SU-DHL-6 (cell line): ENCODE data around the gene ATP9B.

Experiments used
- H2AFZ ChIP-seq: fragments of 200-600 bp; sonication (generic); 2 replicates; pipeline ENCODE4 v1.6.1; 2014; ENCODE audit warnings: low read depth, mild to moderate bottlenecking, moderate library complexity, mixed read lengths, antibody characterized with exemption, low read length; ENCODE audit not compliant: severe bottlenecking
- H3F3A ChIP-seq: fragments of 200-600 bp; shearing (Covaris generic); 2 replicates; pipeline ENCODE4 v1.6.0; 2016; ENCODE audit warnings: antibody characterized with exemption, mild to moderate bottlenecking; ENCODE audit not compliant: insufficient read depth
- H3K27ac ChIP-seq: fragments of 200-600 bp; sonication (generic); 2 replicates; pipeline ENCODE4 v1.5.1; 2016; ENCODE audit warnings: low read depth, mild to moderate bottlenecking, low read length, moderate library complexity, mixed read lengths
- H3K27me3 ChIP-seq: fragments of 200-600 bp; sonication (generic), shearing (Covaris generic); 2 replicates; pipeline ENCODE4 v1.6.0; 2014; ENCODE audit warnings: mild to moderate bottlenecking, low read length
- H3K36me3 ChIP-seq: fragments of 200-600 bp; sonication (generic); 2 replicates; pipeline ENCODE4 v1.6.1; 2014; ENCODE audit warnings: mild to moderate bottlenecking, low read length, mixed read lengths
- H3K4me2 ChIP-seq: fragments of 300-600, 200-600 bp; shearing (Covaris generic), sonication (generic); 2 replicates; pipeline ENCODE4 v1.6.0; 2014; ENCODE audit warnings: low read length, low read depth, mild to moderate bottlenecking; ENCODE audit not compliant: poor library complexity, severe bottlenecking
- H3K4me3 ChIP-seq: fragments of 200-600 bp; sonication (generic); 2 replicates; pipeline ENCODE4 v1.5.1; 2014; ENCODE audit warnings: antibody characterized with exemption, low read length, mild to moderate bottlenecking, mixed read lengths; ENCODE audit not compliant: insufficient read depth, poor library complexity, severe bottlenecking
- H3K79me2 ChIP-seq: fragments of 200-600 bp; sonication (generic); 2 replicates; pipeline ENCODE4 v1.6.1; 2014; ENCODE audit warnings: mild to moderate bottlenecking, low read length, moderate library complexity; ENCODE audit not compliant: insufficient read depth
- H3K9ac ChIP-seq: fragments of 200-600 bp; sonication (generic); 2 replicates; pipeline ENCODE4 v1.7.0; 2014; ENCODE audit warnings: mild to moderate bottlenecking, low read length
- H3K9me2 ChIP-seq: fragments of 200-600 bp; sonication (generic); replicated peaks from 2 replicates; pipeline ENCODE4 v1.6.1; 2014; ENCODE audit warnings: low read length; ENCODE audit not compliant: insufficient read depth
- H3K9me3 ChIP-seq: fragments of 200-600 bp; sonication (generic); 2 replicates; pipeline ENCODE4 v1.6.1; 2014; ENCODE audit warnings: low read length, mixed read lengths; ENCODE audit not compliant: insufficient read depth
- H4K20me1 ChIP-seq: fragments of 200-600 bp; sonication (generic); 2 replicates; pipeline ENCODE4 v1.6.1; 2014; ENCODE audit warnings: low read depth, mild to moderate bottlenecking, antibody characterized with exemption, low read length, moderate library complexity, mixed read lengths
- CTCF ChIP-seq: fragments of 200-600 bp; sonication (generic); IDR thresholded peaks from one replicate; pipeline ENCODE4 v1.5.1; 2017; ENCODE audit warnings: antibody characterized with exemption, mild to moderate bottlenecking, low read length, moderate library complexity; ENCODE audit not compliant: insufficient read depth, poor library complexity, severe bottlenecking
- EZH2phosphoT487 ChIP-seq: fragments of 200-600 bp; sonication (generic), shearing (Covaris generic); conservative IDR thresholded peaks from 2 replicates; pipeline ENCODE4 v1.6.1; 2018; ENCODE audit warnings: mild to moderate bottlenecking, antibody characterized with exemption, low read length, moderate library complexity, mixed read lengths

ATP9B gene

GRCh38 chr18:79290876-79291275 is 221.7 kb downstream of the ATP9B start:
- no peak for TF ChIP-seq CTCF
- TF ChIP-seq EZH2phosphoT487, result no peak
- no peak overlapping the region for H3K4me3 ChIP-seq
- H3K9me3 ChIP-seq, result no peaks in the 10 kb centered on the region
- no peaks in the 10 kb centered on the region for H3K27me3 ChIP-seq
- H3K4me2 ChIP-seq, result no peak overlapping the region
- no peak overlapping the region for H3K9ac ChIP-seq
- H3K79me2 ChIP-seq, result no peaks in the 10 kb centered on the region
- no peaks in the 10 kb centered on the region for H3F3A ChIP-seq
- H3K9me2 ChIP-seq, result no peaks in the 10 kb centered on the region
- no peaks in the 10 kb centered on the region for H4K20me1 ChIP-seq
- no peak overlapping the region for H3K27ac ChIP-seq
- no peak overlapping the region for H2AFZ ChIP-seq
- no peaks in the 10 kb centered on the region for H3K36me3 ChIP-seq

GRCh38 chr18:79294235-79294634 is 225.0 kb downstream of the ATP9B start:
- Histone ChIP-seq H3K9ac (no peak overlapping the region), H3K4me2 (no peak overlapping the region), H3K36me3 (no peaks in the 10 kb centered on the region), H3K9me3 (no peaks in the 10 kb centered on the region), H3K27ac (no peak overlapping the region), H3K9me2 (no peaks in the 10 kb centered on the region), H2AFZ (no peak overlapping the region), H3K27me3 (no peaks in the 10 kb centered on the region), H3K79me2 (no peaks in the 10 kb centered on the region), H3K4me3 (no peak overlapping the region), H3F3A (no peaks in the 10 kb centered on the region), H4K20me1 (no peaks in the 10 kb centered on the region; the same call in 1 of the 2 replicates)
- TF ChIP-seq CTCF, result no peak
- TF ChIP-seq EZH2phosphoT487, result no peak

GRCh38 chr18:79299272-79299671 is 230.1 kb downstream of the ATP9B start:
- TF ChIP-seq CTCF, result no peak
- TF ChIP-seq EZH2phosphoT487, result no peak
- H3K9me2 ChIP-seq, result no peaks in the 10 kb centered on the region
- no peak overlapping the region for H2AFZ ChIP-seq
- no peaks in the 10 kb centered on the region for H3K36me3 ChIP-seq
- no peaks in the 10 kb centered on the region for H3K9me3 ChIP-seq
- no peaks in the 10 kb centered on the region for H3K79me2 ChIP-seq
- H3K9ac ChIP-seq, result no peak overlapping the region
- no peaks in the 10 kb centered on the region; the same call in 1 of the 2 replicates for H4K20me1 ChIP-seq
- H3K4me3 ChIP-seq, result no peak overlapping the region
- no peaks in the 10 kb centered on the region for H3F3A ChIP-seq
- no peak overlapping the region for H3K27ac ChIP-seq
- no peak overlapping the region for H3K4me2 ChIP-seq
- H3K27me3 ChIP-seq, result no peaks in the 10 kb centered on the region

GRCh38 chr18:79299711-79300110 is 230.5 kb downstream of the ATP9B start:
- H3K9me3 ChIP-seq, result no peaks in the 10 kb centered on the region
- TF ChIP-seq EZH2phosphoT487, result no peak
- no peak for TF ChIP-seq CTCF
- no peak overlapping the region for H3K4me3 ChIP-seq
- no peak overlapping the region for H3K27ac ChIP-seq
- H3K4me2 ChIP-seq, result no peak overlapping the region
- H3K27me3 ChIP-seq, result no peaks in the 10 kb centered on the region
- H3K79me2 ChIP-seq, result no peaks in the 10 kb centered on the region
- H2AFZ ChIP-seq, result no peak overlapping the region
- no peaks in the 10 kb centered on the region for H3K9me2 ChIP-seq
- no peak overlapping the region for H3K9ac ChIP-seq
- H4K20me1 ChIP-seq, result no peaks in the 10 kb centered on the region; the same call in 1 of the 2 replicates
- H3K36me3 ChIP-seq, result no peaks in the 10 kb centered on the region
- H3F3A ChIP-seq, result no peaks in the 10 kb centered on the region
